SJCRH30 (cell line): Measurements from ENCODE around the gene FTCDNL1. TPM values are rescaled to one million over a fixed set of nuclear protein-coding genes. Genes with fewer than 3 reads are reported as not detected.

Source experiments
- DNase-seq, 2 experiments: peaks; one replicate each; pipeline ENCODE4 v3.0.0-alpha.2; 2015 to 2020
- H3K27ac ChIP-seq: fragments of 250-450 bp; sonication (Bioruptor Pico); 2 replicates; pipeline ENCODE4 v1.5.1; 2020; ENCODE audit warnings: mild to moderate bottlenecking, moderate library complexity
- H3K27me3 ChIP-seq: fragments of 250-450 bp; sonication (Bioruptor Pico); 2 replicates; pipeline ENCODE4 v1.5.1; 2020; ENCODE audit warnings: mild to moderate bottlenecking, moderate library complexity
- H3K36me3 ChIP-seq: fragments of 250-450 bp; sonication (Bioruptor Pico); 2 replicates; pipeline ENCODE4 v1.5.1; 2020; ENCODE audit warnings: mild to moderate bottlenecking, moderate library complexity
- H3K4me1 ChIP-seq: fragments of 250-450 bp; sonication (Bioruptor Pico); 2 replicates; pipeline ENCODE4 v1.5.1; 2020; ENCODE audit warnings: mild to moderate bottlenecking, moderate library complexity
- H3K4me3 ChIP-seq: fragments of 250-450 bp; sonication (Bioruptor Pico); 2 replicates; pipeline ENCODE4 v1.5.1; 2020; ENCODE audit warnings: mild to moderate bottlenecking, moderate library complexity
- H3K9me3 ChIP-seq: fragments of 250-450 bp; sonication (Bioruptor Pico); replicated peaks from 2 replicates; pipeline ENCODE4 v1.5.1; 2020; ENCODE audit warnings: mild to moderate bottlenecking, moderate library complexity
- total RNA-seq: library from RNA; depleted of rRNA; stranded (reverse); fragments of >200 nt; shearing (Covaris generic); gene quantifications from 2 replicates; pipeline ENCODE4 v1.2.3, GENCODE V29; 2014

Gene FTCDNL1
- total RNA-seq, 1 experiment from 2014 or later: 1.5 TPM

- no peaks in the 10 kb centered on the region; the same call in 1 of the 2 replicates for H3K9me3 ChIP-seq
- no peaks in the 10 kb centered on the region for H3K27me3 ChIP-seq
- H3K4me3 ChIP-seq: no peak overlapping the region
- no peak overlapping the region for H3K27ac ChIP-seq
- no peaks in the 10 kb centered on the region for H3K4me1 ChIP-seq
- no peak for DNase-seq
- no peaks in the 10 kb centered on the region for H3K36me3 ChIP-seq
These were observed 71.4 kb downstream of the FTCDNL1 start for GRCh38 chr2:199779589-199779988.

GRCh38 chr2:199778655-199779054, 72.3 kb downstream of the FTCDNL1 start:
- H3K4me3 ChIP-seq: no peak overlapping the region
- H3K9me3 ChIP-seq: no peaks in the 10 kb centered on the region; the same call in 1 of the 2 replicates
- no peak overlapping the region for H3K27ac ChIP-seq
- no peaks in the 10 kb centered on the region for H3K36me3 ChIP-seq
- DNase-seq: no peak
- H3K27me3 ChIP-seq: no peaks in the 10 kb centered on the region
- H3K4me1 ChIP-seq: no peaks in the 10 kb centered on the region

DNA sequence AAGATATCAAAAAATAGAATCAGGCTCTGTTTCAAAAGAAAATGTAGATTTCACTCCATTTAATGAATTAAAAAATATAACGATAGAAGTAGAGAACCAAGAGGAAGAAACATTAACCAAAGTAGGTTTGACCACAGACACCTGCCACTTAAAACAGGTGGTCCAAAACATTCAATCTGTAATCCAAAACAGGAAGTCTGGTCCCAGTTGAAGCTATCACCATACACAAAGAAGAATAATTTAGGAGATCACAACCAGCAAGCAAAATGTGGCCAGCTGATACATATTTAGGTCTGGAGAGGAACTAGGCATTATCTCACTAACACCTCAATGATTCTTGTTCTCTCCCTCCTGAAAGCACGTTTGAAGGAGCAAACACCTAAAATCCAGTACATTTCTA, 73.1 kb downstream of the FTCDNL1 start:
- H3K4me1 ChIP-seq: no peaks in the 10 kb centered on the region
- no peaks in the 10 kb centered on the region for H3K27me3 ChIP-seq
- DNase-seq: peak in 1 of 2 experiments; percentile 30
- no peak overlapping the region for H3K4me3 ChIP-seq
- no peaks in the 10 kb centered on the region; the same call in 1 of the 2 replicates for H3K9me3 ChIP-seq
- no peak overlapping the region for H3K27ac ChIP-seq
- H3K36me3 ChIP-seq: no peaks in the 10 kb centered on the region

DNA sequence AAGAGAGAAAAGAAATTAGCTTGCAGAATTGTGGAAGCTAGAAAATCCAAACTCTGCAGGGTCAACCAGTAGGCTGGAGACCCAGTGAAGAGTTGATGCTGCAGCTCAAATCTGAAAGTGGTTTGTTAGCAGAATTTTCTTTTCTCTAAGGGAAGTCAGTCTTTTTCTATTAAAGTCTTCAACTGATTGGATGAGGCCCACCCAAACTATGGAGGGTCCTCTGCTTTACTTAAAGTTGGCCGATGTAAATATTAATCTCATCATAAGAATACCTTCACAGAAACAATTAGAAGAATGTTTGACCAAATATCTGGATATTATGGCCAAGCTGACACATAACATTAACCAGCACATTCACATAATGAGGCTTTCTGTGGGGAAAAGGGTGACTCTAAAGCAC, 73.7 kb downstream of the FTCDNL1 start:
- H3K9me3 ChIP-seq: no peaks in the 10 kb centered on the region; the same call in 1 of the 2 replicates
- H3K4me1 ChIP-seq: no peaks in the 10 kb centered on the region
- H3K4me3 ChIP-seq: no peak overlapping the region
- H3K27me3 ChIP-seq: no peaks in the 10 kb centered on the region
- H3K27ac ChIP-seq: no peak overlapping the region
- DNase-seq: no peak
- H3K36me3 ChIP-seq: no peaks in the 10 kb centered on the region

DNA sequence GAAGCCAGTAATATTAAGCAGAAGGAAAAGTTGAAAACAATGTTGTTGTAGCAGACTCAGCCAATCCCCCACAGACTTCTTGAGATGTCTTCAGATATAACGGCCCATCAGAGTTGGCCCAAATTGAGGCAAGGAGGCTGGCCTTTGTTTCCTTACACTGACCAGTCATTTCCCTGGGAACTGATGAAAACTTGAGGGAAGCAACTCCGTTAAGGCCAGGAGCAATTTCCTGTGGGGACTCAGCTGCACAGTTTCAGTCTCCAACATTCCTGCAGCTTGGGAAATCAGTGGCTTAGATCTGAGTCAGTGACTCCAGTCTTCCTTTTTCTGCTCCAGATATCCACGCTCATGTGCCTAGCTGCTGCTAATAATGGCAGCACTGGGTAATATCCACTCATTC, 75.7 kb downstream of the FTCDNL1 start:
- no peaks in the 10 kb centered on the region for H3K36me3 ChIP-seq
- no peaks in the 10 kb centered on the region for H3K4me1 ChIP-seq
- no peaks in the 10 kb centered on the region; the same call in 1 of the 2 replicates for H3K9me3 ChIP-seq
- H3K27ac ChIP-seq: no peak overlapping the region
- DNase-seq: no peak
- no peaks in the 10 kb centered on the region for H3K27me3 ChIP-seq
- H3K4me3 ChIP-seq: no peak overlapping the region

DNA sequence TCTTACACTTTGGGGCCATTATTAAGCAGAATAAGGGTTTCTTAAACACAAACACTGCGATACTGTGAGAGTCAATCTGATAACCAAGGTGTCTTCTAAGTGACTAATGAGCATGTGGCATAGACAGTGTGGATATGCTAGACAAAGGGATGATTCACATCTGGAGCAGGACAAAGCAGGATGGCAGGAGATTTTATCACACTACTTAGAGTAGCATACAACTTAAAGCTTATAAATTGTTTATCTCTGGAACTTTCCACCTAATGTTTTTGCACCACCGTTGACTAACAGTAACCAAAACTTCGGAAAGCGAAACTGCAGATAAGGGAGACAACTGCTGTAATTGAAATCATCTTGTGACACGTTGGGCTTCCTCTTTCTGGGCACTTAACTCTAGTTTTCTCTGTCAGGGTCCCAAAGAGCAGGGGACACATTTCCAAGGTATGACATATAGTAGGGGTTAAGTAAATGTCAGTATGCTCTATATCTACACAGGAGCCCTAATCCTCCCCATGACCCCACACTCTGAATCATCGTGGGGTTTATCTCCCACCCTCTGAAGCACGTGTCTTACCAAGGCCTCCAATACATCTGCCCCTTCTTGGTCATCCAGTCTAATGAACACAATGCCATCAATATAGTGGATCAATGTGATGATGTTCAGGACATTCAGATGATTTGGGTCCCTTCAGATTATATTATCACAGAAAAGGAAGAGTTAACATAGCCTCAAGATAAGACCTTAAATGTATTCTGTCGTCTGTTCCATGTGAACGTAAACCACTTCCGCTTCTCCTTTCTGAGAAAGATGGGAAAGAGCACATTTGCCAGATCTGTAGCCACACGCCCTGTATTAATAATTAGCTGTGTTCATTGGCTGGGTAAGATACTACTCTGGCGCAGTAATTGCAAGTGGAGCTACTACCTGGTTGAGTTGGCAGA, 78.7 kb downstream of the FTCDNL1 start:
- H3K27me3 ChIP-seq: no peaks in the 10 kb centered on the region
- H3K27ac ChIP-seq: no peak overlapping the region
- DNase-seq: no peak
- H3K4me3 ChIP-seq: no peak overlapping the region
- no peaks in the 10 kb centered on the region for H3K9me3 ChIP-seq
- no peaks in the 10 kb centered on the region for H3K4me1 ChIP-seq
- H3K36me3 ChIP-seq: no peaks in the 10 kb centered on the region

- H3K4me1 ChIP-seq: no peaks in the 10 kb centered on the region
- no peaks in the 10 kb centered on the region for H3K36me3 ChIP-seq
- H3K9me3 ChIP-seq: no peaks in the 10 kb centered on the region
- H3K27ac ChIP-seq: no peak overlapping the region
- H3K4me3 ChIP-seq: no peak overlapping the region
- no peaks in the 10 kb centered on the region for H3K27me3 ChIP-seq
- DNase-seq: no peak
These were observed 80.3 kb downstream of the FTCDNL1 start for GRCh38 chr2:199770716-199771115.

DNA sequence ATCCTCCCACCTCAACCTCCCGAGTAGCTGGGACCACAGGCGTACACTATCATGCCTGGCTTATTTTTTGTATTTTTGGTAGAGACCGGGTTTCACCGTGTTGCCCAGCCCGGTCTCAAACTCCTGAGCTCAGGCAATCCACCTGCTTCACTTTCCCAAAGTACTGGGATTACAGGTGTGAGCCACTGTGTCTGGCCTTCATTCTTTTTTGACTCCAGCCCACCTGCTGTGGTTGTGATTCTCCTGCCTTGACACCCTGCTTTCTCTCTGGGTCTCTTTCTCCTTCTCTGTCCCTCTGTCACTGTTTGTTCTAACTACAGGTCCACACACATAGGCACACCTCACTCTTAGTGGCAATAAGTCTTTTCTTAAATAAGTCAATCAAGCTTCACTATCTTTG, 85.3 kb downstream of the FTCDNL1 start:
- no peak overlapping the region for H3K27ac ChIP-seq
- H3K36me3 ChIP-seq: no peaks in the 10 kb centered on the region
- H3K27me3 ChIP-seq: no peaks in the 10 kb centered on the region
- no peaks in the 10 kb centered on the region for H3K4me1 ChIP-seq
- no peak overlapping the region for H3K4me3 ChIP-seq
- no peak for DNase-seq
- no peaks in the 10 kb centered on the region for H3K9me3 ChIP-seq

GRCh38 chr2:199764273-199764800, 86.7 kb downstream of the FTCDNL1 start:
- H3K36me3 ChIP-seq: no peaks in the 10 kb centered on the region
- H3K27me3 ChIP-seq: no peaks in the 10 kb centered on the region
- no peak overlapping the region for H3K4me3 ChIP-seq
- DNase-seq: no peak
- 0 out of 2 replicates have a peak, but pooled peaks cover 2% of the 10 kb centered on the region for H3K4me1 ChIP-seq
- no peak overlapping the region for H3K27ac ChIP-seq
- H3K9me3 ChIP-seq: no peaks in the 10 kb centered on the region

DNA sequence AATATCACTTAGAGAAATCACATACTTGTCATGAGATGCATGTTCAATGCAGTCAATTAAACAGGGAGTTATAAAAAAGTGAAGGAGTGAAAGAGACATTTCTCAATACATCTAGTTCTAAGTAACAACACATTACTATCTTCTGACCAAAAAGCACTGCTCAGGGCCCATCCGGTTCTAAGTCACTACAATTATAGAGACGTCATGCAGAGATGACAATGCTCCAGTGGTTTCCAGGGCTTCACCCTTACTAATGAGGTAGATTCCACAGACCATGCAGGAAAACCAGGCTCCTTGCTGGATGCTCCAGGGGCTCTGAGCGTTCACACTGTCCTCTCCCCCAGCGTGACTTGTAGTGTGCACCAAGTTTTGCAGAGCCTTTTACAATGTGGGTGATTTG, 88.0 kb downstream of the FTCDNL1 start:
- H3K9me3 ChIP-seq: no peaks in the 10 kb centered on the region
- no peak overlapping the region for H3K27ac ChIP-seq
- H3K4me3 ChIP-seq: no peak overlapping the region
- H3K4me1 ChIP-seq: 0 out of 2 replicates have a peak, but pooled peaks cover 2% of the 10 kb centered on the region
- no peaks in the 10 kb centered on the region for H3K36me3 ChIP-seq
- no peaks in the 10 kb centered on the region for H3K27me3 ChIP-seq
- no peak for DNase-seq

DNA sequence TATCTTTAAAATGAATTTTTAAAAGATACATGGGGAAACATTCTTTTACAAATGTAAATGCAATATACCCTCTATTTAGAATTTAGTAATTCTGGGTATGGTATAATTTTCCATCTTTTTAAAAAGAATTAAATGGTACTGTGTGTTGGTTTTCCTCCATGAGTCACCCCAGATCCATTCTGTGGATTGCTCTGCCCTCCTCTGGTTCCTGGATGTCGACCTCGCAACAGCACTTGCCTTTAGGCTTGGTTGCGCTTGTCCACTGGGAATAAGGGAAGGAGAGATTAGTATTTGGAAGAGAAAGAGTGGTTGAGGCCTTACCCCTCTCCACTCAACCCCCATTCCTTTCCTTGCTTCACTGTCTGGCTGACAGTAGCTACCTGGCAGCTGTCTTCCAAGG, 90.4 kb downstream of the FTCDNL1 start:
- no peaks in the 10 kb centered on the region for H3K27me3 ChIP-seq
- DNase-seq: peak in 1 of 2 experiments; percentile 26

GRCh38 chr2:199757233-199757870, 93.6 kb downstream of the FTCDNL1 start:
- Histone ChIP-seq H3K4me1 (0 out of 2 replicates have a peak, but pooled peaks cover 2% of the 10 kb centered on the region), H3K27me3 (no peaks in the 10 kb centered on the region), H3K4me3 (no peak overlapping the region), H3K27ac (no peak overlapping the region), H3K36me3 (no peaks in the 10 kb centered on the region), H3K9me3 (peaks cover 1% of the 10 kb centered on the region; the same call in 1 of the 2 replicates)
- DNase-seq: no peak

More for the DNA sequence above, 90.4 kb downstream of the FTCDNL1 start:
- Histone ChIP-seq H3K36me3 (no peaks in the 10 kb centered on the region), H3K27ac (no peak overlapping the region), H3K4me3 (no peak overlapping the region), H3K4me1 (0 out of 2 replicates have a peak, but pooled peaks cover 2% of the 10 kb centered on the region), H3K9me3 (no peaks in the 10 kb centered on the region)

- H3K27me3 ChIP-seq: no peaks in the 10 kb centered on the region
- 0 out of 2 replicates have a peak, but pooled peaks cover 2% of the 10 kb centered on the region for H3K4me1 ChIP-seq
- H3K36me3 ChIP-seq: no peaks in the 10 kb centered on the region
- H3K4me3 ChIP-seq: no peak overlapping the region
- peaks cover 3% of the 10 kb centered on the region; the same call in 1 of the 2 replicates for H3K9me3 ChIP-seq
- no peak for DNase-seq
- no peak overlapping the region for H3K27ac ChIP-seq
These were observed 94.2 kb downstream of the FTCDNL1 start for GRCh38 chr2:199756743-199757142.

DNA sequence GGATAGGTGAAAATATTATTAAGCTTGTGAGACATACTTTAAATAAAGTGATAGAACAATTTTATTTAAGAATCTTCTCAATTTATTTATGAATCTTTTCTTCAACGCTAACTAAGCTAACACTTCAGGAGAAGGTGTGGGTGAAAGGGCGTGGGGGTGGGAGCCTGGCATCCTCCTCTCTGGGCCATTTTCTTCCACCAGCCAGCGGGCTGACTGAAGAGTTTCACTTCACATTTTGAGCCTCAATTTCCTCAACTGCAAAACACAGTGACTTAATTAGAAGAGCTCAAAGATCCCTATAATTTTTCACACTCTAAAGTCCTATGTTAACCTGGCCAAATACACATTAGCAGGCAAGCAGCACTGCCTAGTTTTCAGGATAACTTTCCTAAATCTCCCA, 94.8 kb downstream of the FTCDNL1 start:
- Histone ChIP-seq H3K4me3 (no peak overlapping the region), H3K36me3 (no peaks in the 10 kb centered on the region), H3K4me1 (0 out of 2 replicates have a peak, but pooled peaks cover 2% of the 10 kb centered on the region), H3K9me3 (peaks cover 3% of the 10 kb centered on the region; the same call in 1 of the 2 replicates), H3K27me3 (no peaks in the 10 kb centered on the region), H3K27ac (no peak overlapping the region)
- no peak for DNase-seq

GRCh38 chr2:199754766-199755165, 96.2 kb downstream of the FTCDNL1 start:
- H3K9me3 ChIP-seq: peaks cover 3% of the 10 kb centered on the region; the same call in 1 of the 2 replicates
- H3K36me3 ChIP-seq: no peaks in the 10 kb centered on the region
- 0 out of 2 replicates have a peak, but pooled peaks cover 2% of the 10 kb centered on the region for H3K4me1 ChIP-seq
- no peak overlapping the region for H3K4me3 ChIP-seq
- no peak overlapping the region for H3K27ac ChIP-seq
- H3K27me3 ChIP-seq: no peaks in the 10 kb centered on the region
- DNase-seq: no peak
